Neural progenitor cell (in vitro differentiated cells): ENCODE results near the gene CMTM1. TPM values are rescaled to one million over a fixed set of nuclear protein-coding genes. Genes with fewer than 3 reads are reported as not detected.

ENCODE experiments used
- DNase-seq: peaks from one replicate; pipeline ENCODE4 v3.0.0-alpha.2; 2016; ENCODE audit warnings: low spot score
- H2AFZ ChIP-seq: fragments of 200-600 bp; sonication (generic); replicated peaks from 2 replicates; pipeline ENCODE4 v1.6.1; 2016; ENCODE audit warnings: antibody characterized with exemption
- H3F3A ChIP-seq: fragments of 200-600 bp; sonication (generic); 2 replicates; pipeline ENCODE4 v1.6.1; 2016; ENCODE audit warnings: antibody characterized with exemption, low read depth
- H3K27ac ChIP-seq: fragments of 200-600 bp; sonication (generic); 2 replicates; pipeline ENCODE4 v1.5.1; 2016; ENCODE audit warnings: mild to moderate bottlenecking
- H3K27me3 ChIP-seq: fragments of 200-600 bp; sonication (generic); 2 replicates; pipeline ENCODE4 v1.6.1; 2016; ENCODE audit warnings: mild to moderate bottlenecking, moderate library complexity
- H3K36me3 ChIP-seq: fragments of 200-600 bp; sonication (generic); 2 replicates; pipeline ENCODE4 v1.5.1; 2016
- H3K4me1 ChIP-seq: fragments of 200-600 bp; sonication (generic); 2 replicates; pipeline ENCODE4 v1.6.1; 2016; ENCODE audit warnings: mixed run types
- H3K4me2 ChIP-seq: fragments of 200-600 bp; sonication (generic); 2 replicates; pipeline ENCODE4 v1.6.1; 2016
- H3K4me3 ChIP-seq: fragments of 200-600 bp; sonication (generic); 2 replicates; pipeline ENCODE4 v1.5.1; 2016
- H3K79me2 ChIP-seq: fragments of 200-600 bp; sonication (generic); 2 replicates; pipeline ENCODE4 v1.6.1; 2016; ENCODE audit warnings: low read depth
- H3K9ac ChIP-seq: fragments of 200-600 bp; sonication (generic); 2 replicates; pipeline ENCODE4 v1.6.1; 2016
- H3K9me3 ChIP-seq: fragments of 200-600 bp; sonication (generic); 2 replicates; pipeline ENCODE4 v1.5.1; 2016; ENCODE audit warnings: low read depth
- H4K20me1 ChIP-seq: fragments of 200-600 bp; sonication (generic); 2 replicates; pipeline ENCODE4 v1.6.1; 2016; ENCODE audit warnings: low read depth
- H3K27ac Mint-ChIP-seq: 3 replicates; pipeline ENCODE4 v1.8.0; 2021; ENCODE audit warnings: mixed read lengths
- H3K27me3 Mint-ChIP-seq: 2 replicates; pipeline ENCODE4 v1.8.0; 2022; ENCODE audit warnings: low read depth, mild to moderate bottlenecking, inconsistent platforms, moderate library complexity, mixed read lengths; ENCODE audit not compliant: insufficient read depth
- H3K36me3 Mint-ChIP-seq: 3 replicates; pipeline ENCODE4 v1.8.0; 2021; ENCODE audit warnings: mixed read lengths
- H3K4me1 Mint-ChIP-seq: 3 replicates; pipeline ENCODE4 v1.8.0; 2021; ENCODE audit warnings: mixed read lengths
- H3K4me3 Mint-ChIP-seq: 3 replicates; pipeline ENCODE4 v1.8.0; 2021; ENCODE audit warnings: mild to moderate bottlenecking, moderate library complexity, mixed read lengths
- H3K9me3 Mint-ChIP-seq: 3 replicates; pipeline ENCODE4 v1.8.0; 2020; ENCODE audit warnings: mixed read lengths
- EZH2 ChIP-seq: fragments of 200-600 bp; sonication (generic); IDR thresholded peaks from 2 replicates; pipeline ENCODE4 v1.6.1; 2017; ENCODE audit warnings: antibody characterized with exemption, mild to moderate bottlenecking, moderate library complexity
- EZH2phosphoT487 ChIP-seq: fragments of 200-600 bp; sonication (generic); IDR thresholded peaks from 2 replicates; pipeline ENCODE4 v1.6.1; 2017; ENCODE audit warnings: antibody characterized with exemption
- total RNA-seq: library from RNA; depleted of rRNA; stranded (reverse); fragments of >200 nt; gene quantifications from 2 replicates; pipeline ENCODE4 v1.2.3, GENCODE V29; 2015; ENCODE audit warnings: low replicate concordance
- TF ChIP-seq, protein P1 (sequence below): fragments of 200-600 bp; sonication (generic); IDR thresholded peaks from 2 replicates; pipeline ENCODE4 v1.5.1; 2017; ENCODE audit warnings: antibody characterized with exemption, mild to moderate bottlenecking

The CMTM1 gene
- total RNA-seq, 1 donor from 2014 or later: not detected

DNA sequence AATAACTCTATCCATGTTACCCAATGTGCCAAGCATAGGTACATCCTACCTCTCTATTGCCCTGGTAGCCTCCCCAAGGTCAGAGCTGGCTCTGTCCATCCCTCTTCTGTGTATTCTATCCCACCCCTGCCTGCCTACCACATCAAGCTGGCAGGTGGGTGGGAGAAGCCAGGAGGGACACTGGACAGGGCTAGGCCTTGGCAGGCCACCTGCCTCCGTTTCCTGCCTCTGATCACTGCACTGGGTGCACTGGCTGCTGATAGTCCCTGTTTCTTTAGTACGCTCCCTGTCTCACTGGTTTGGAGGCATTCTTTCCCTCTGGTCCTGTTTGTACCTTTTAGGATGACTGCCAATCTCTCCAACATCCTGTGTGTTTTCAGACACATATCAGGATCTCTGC lies 29.0 kb upstream of the CMTM1 start:
- peaks cover 12% of the 10 kb centered on the region for H3K4me1 Mint-ChIP-seq
- Histone ChIP-seq H2AFZ (no peak overlapping the region), H4K20me1 (no peaks in the 10 kb centered on the region), H3K9me3 (no peaks in the 10 kb centered on the region), H3K4me3 (no peak overlapping the region), H3K4me2 (no peak overlapping the region), H3K9ac (no peak overlapping the region), H3K79me2 (no peaks in the 10 kb centered on the region), H3K36me3 (no peaks in the 10 kb centered on the region), H3F3A (peaks cover 5% of the 10 kb centered on the region), H3K27me3 (no peaks in the 10 kb centered on the region), H3K27ac (no peak overlapping the region), H3K4me1 (peaks cover 6% of the 10 kb centered on the region)
- H3K27me3 Mint-ChIP-seq: peaks cover 3% of the 10 kb centered on the region
- no peak overlapping the region for H3K27ac Mint-ChIP-seq
- DNase-seq: no peak
- TF ChIP-seq EZH2phosphoT487: no peak
- TF ChIP-seq, protein P1, sequence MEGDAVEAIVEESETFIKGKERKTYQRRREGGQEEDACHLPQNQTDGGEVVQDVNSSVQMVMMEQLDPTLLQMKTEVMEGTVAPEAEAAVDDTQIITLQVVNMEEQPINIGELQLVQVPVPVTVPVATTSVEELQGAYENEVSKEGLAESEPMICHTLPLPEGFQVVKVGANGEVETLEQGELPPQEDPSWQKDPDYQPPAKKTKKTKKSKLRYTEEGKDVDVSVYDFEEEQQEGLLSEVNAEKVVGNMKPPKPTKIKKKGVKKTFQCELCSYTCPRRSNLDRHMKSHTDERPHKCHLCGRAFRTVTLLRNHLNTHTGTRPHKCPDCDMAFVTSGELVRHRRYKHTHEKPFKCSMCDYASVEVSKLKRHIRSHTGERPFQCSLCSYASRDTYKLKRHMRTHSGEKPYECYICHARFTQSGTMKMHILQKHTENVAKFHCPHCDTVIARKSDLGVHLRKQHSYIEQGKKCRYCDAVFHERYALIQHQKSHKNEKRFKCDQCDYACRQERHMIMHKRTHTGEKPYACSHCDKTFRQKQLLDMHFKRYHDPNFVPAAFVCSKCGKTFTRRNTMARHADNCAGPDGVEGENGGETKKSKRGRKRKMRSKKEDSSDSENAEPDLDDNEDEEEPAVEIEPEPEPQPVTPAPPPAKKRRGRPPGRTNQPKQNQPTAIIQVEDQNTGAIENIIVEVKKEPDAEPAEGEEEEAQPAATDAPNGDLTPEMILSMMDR: no peak
- TF ChIP-seq EZH2: no peak
- H3K9me3 Mint-ChIP-seq: no peaks in the 10 kb centered on the region
- H3K36me3 Mint-ChIP-seq: peaks cover 13% of the 10 kb centered on the region
- H3K4me3 Mint-ChIP-seq: no peak overlapping the region

DNA sequence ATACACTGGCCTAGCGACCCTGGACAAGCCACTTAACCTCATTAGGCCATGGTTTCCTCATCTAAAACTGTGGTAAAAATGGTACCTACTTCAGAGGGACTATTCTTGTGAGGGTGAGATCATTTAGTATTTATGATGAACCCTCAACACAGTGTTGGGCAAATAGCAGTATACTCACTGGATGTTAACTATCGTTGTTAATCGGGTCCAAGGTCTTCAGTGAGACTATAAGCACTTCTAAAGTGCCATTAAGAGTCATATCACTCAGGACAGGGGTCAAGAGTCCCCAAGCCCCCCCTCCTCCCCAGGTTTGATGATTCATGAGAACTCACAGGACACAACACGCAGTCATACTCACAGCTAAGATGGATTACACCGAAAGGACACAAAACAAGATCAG lies 27.3 kb upstream of the CMTM1 start:
- H3K27me3 Mint-ChIP-seq: peaks cover 3% of the 10 kb centered on the region
- Histone ChIP-seq H3K9me3 (no peaks in the 10 kb centered on the region), H3K27ac (no peak overlapping the region), H3K36me3 (no peaks in the 10 kb centered on the region), H3F3A (peaks cover 6% of the 10 kb centered on the region), H3K9ac (no peak overlapping the region), H2AFZ (no peak overlapping the region), H3K4me1 (peaks cover 9% of the 10 kb centered on the region), H3K4me3 (no peak overlapping the region), H3K4me2 (no peak overlapping the region), H3K27me3 (no peaks in the 10 kb centered on the region), H4K20me1 (no peaks in the 10 kb centered on the region), H3K79me2 (no peaks in the 10 kb centered on the region)
- no peaks in the 10 kb centered on the region for H3K9me3 Mint-ChIP-seq
- no peak for TF ChIP-seq EZH2phosphoT487
- H3K4me3 Mint-ChIP-seq: no peak overlapping the region
- no peak for DNase-seq
- no peak overlapping the region for H3K27ac Mint-ChIP-seq
- peaks cover 15% of the 10 kb centered on the region for H3K4me1 Mint-ChIP-seq
- peaks cover 16% of the 10 kb centered on the region for H3K36me3 Mint-ChIP-seq

DNA sequence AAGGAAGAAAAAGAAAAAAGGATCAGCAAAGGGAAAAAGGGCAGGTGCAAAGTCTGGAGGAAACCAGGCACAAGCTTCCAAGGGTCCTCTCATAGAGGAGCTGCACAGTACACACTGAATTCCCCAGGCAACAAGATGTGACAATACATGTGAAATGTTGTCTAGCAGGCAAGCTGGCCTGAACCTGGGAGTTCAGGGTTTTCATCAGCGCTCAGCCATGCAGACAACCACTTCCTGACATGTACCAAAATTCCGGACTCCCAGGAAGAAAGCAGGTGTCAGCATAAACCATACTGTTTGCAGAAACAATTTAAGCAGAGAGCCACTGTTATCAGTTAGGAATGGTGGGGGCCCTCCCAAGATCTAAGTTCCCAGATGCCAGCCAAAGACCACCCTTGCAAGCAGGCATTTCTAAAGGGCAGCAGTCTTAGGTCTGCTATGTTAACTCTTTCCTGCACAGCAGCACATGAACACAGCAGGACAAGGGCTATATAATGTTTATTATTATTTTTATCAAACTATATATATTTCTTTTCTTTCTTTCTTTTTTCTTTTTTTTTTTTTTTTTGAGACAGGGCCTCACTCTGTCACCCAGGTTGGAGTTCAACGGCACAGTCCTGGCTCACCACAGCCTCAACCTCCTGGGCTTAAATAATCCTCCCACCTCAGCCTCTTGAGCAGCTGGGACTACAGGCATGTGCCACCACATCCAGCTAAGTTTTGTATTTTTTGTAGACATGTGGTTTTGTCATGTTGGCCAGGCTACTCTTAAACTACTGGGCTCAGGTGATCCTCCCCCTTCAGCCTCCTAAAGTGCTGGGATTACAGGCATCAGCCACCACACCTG lies 26.4 kb upstream of the CMTM1 start:
- peaks cover 13% of the 10 kb centered on the region for H3K36me3 Mint-ChIP-seq
- Histone ChIP-seq H3K4me2 (no peak overlapping the region), H3K4me3 (no peak overlapping the region), H3K9me3 (no peaks in the 10 kb centered on the region), H3K4me1 (peaks cover 9% of the 10 kb centered on the region), H4K20me1 (no peaks in the 10 kb centered on the region), H3F3A (peaks cover 6% of the 10 kb centered on the region), H3K79me2 (no peaks in the 10 kb centered on the region), H3K36me3 (no peaks in the 10 kb centered on the region), H2AFZ (no peak overlapping the region), H3K9ac (no peak overlapping the region), H3K27me3 (no peaks in the 10 kb centered on the region), H3K27ac (no peak overlapping the region)
- peaks cover 19% of the 10 kb centered on the region for H3K4me1 Mint-ChIP-seq
- H3K9me3 Mint-ChIP-seq: no peaks in the 10 kb centered on the region
- no peaks in the 10 kb centered on the region for H3K27me3 Mint-ChIP-seq
- H3K4me3 Mint-ChIP-seq: no peak overlapping the region
- no peak overlapping the region for H3K27ac Mint-ChIP-seq
- TF ChIP-seq EZH2: no peak
- TF ChIP-seq, protein P1: no peak
- TF ChIP-seq EZH2phosphoT487: no peak
- DNase-seq: no peak
